Prostate gland (tissue), 2 donors: ENCODE measurements around the gene PPCDC.
A peak's percentile ranks its signal among the peaks of the same experiment; 100 is the strongest.

Experiments used
- CTCF ChIP-seq, 4 experiments: fragments of 200-600 bp in 2 of 4; fragments of 450-650 bp in 2 of 4; sonication (generic) in 2 of 4; IDR thresholded peaks; 1 replicate in 3 of 4; 2 replicates in 1 of 4; pipeline ENCODE4 v1.5.1; 2016 to 2019; ENCODE audit warnings: antibody characterized with exemption in 4 of 4, mild to moderate bottlenecking in 2 of 4, moderate library complexity in 2 of 4
- POLR2AphosphoS5 ChIP-seq: sonication (generic); formaldehyde crosslinking; IDR thresholded peaks from one replicate; pipeline ENCODE4 v1.6.1; 2017; ENCODE audit warnings: antibody characterized with exemption

GRCh38 chr15:75023181-75023871 lies at the start of gene PPCDC:
- TF ChIP-seq CTCF (IDR thresholded peaks at IDR 0.05): peak in 1 of 4 experiments; percentile 22
- TF ChIP-seq POLR2AphosphoS5: peak; percentile 98
